Peyer's patch (tissue), 4 donors: ENCODE data around the gene STAT2.

Source experiments
- CTCF ChIP-seq, 6 experiments: fragments of 450-650 bp in 4 of 6; fragments of 200-600 bp in 2 of 6; sonication (generic) in 1 of 6; IDR thresholded peaks; one replicate each; pipeline ENCODE4 v1.5.1; 2017 to 2019; ENCODE audit warnings: antibody characterized with exemption in 6 of 6, mild to moderate bottlenecking in 3 of 6, moderate library complexity in 1 of 6
- POLR2A ChIP-seq, 2 donors: fragments of 450-650 bp; IDR thresholded peaks; one replicate each; pipeline ENCODE4 v1.5.1; 2017; ENCODE audit warnings: antibody characterized with exemption in 2 of 2, mild to moderate bottlenecking in 2 of 2, moderate library complexity in 2 of 2

- TF ChIP-seq CTCF (IDR thresholded peaks at IDR 0.05) (no peak), POLR2A (IDR thresholded peaks at IDR 0.05) (no peak)
Observed at GRCh38 chr12:56382611-56383010, 22.7 kb upstream of the STAT2 start.
